Coronary artery (tissue), 2 donors: ENCODE results near the gene INKA2.

Experiments
- DNase-seq: peaks from one replicate; pipeline ENCODE4 v3.0.0-alpha.2; 2017; ENCODE audit warnings: low spot score
- H3K27ac ChIP-seq, 2 donors: fragments of 200-600 bp; sonication (generic); one replicate each; pipeline ENCODE4 v1.5.1; 2016 to 2019
- H3K4me3 ChIP-seq: fragments of 200-600 bp; sonication (generic); 2 replicates; pipeline ENCODE4 v1.5.1; 2016; ENCODE audit warnings: mild to moderate bottlenecking, moderate library complexity
- TF ChIP-seq, protein P1 (sequence below): fragments of 200-600 bp; sonication (generic); IDR thresholded peaks from one replicate; pipeline ENCODE4 v1.5.1; 2019; ENCODE audit warnings: antibody characterized with exemption

INKA2 gene

DNA sequence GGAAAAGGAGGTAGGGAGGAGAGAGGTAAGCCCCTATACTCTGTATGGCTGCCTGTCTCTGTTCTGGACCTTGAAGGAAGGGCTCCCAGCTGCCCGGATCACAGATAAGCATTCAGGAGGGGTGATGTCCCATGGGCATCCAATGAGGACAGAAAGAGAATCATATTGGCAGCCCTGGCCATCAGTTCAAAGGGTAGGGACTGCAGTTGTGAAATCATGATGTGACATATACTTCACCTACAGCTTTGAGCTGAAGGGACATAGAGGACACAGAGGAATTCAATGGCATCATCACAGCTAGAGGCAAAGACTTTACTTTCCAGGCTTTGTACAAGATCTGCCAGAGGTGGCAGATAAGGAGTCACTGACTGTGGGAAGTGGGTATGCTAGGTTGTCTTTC lies 38.1 kb upstream of the INKA2 start:
- DNase-seq: no peak
- H3K27ac ChIP-seq: no peak overlapping the region
- TF ChIP-seq, protein P1, sequence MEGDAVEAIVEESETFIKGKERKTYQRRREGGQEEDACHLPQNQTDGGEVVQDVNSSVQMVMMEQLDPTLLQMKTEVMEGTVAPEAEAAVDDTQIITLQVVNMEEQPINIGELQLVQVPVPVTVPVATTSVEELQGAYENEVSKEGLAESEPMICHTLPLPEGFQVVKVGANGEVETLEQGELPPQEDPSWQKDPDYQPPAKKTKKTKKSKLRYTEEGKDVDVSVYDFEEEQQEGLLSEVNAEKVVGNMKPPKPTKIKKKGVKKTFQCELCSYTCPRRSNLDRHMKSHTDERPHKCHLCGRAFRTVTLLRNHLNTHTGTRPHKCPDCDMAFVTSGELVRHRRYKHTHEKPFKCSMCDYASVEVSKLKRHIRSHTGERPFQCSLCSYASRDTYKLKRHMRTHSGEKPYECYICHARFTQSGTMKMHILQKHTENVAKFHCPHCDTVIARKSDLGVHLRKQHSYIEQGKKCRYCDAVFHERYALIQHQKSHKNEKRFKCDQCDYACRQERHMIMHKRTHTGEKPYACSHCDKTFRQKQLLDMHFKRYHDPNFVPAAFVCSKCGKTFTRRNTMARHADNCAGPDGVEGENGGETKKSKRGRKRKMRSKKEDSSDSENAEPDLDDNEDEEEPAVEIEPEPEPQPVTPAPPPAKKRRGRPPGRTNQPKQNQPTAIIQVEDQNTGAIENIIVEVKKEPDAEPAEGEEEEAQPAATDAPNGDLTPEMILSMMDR: no peak
- H3K4me3 ChIP-seq: no peak overlapping the region

DNA sequence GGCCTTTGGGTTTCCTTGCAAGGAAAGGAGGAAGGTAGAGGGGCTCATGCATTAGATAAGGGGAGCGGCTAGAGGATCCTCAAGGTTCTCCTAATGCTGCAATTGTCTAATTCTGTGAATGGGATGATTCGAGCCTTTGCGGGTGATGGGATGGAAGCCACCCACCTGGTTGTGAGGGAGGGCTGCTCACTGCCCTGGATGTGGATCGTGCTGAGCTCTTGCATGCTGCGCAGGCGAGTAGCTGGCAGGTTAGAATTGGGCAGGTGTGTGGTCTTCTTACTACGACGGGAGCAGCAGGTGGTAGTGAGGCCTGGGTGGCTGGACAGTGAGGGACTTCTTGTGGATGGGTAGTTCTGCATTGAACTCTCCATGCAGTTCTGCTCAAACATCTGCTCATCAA lies 37.7 kb upstream of the INKA2 start:
- no peak for DNase-seq
- no peak overlapping the region for H3K27ac ChIP-seq
- TF ChIP-seq, protein P1: no peak

DNA sequence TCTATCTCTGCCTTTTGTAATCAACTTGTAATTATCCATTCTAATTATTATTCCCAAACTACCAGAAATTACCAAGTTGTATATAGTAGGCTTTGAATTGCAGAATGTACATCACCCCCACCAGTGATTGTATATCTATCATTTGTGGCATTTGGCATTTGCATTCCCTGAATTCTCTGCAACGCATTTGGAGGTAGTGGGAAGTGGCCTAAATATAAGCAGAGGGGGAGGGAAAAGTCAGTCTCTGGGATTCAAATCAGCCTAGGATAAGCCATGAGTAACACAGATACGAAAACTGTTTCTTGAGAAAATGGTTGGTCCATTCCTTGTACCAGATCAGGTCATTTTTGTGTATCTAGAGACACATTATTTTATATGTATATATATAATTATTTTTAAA lies 37.2 kb upstream of the INKA2 start:
- no peak overlapping the region for H3K27ac ChIP-seq
- TF ChIP-seq, protein P1: no peak

More for the DNA sequence above, 37.7 kb upstream of the INKA2 start:
- H3K4me3 ChIP-seq: no peak overlapping the region

DNA sequence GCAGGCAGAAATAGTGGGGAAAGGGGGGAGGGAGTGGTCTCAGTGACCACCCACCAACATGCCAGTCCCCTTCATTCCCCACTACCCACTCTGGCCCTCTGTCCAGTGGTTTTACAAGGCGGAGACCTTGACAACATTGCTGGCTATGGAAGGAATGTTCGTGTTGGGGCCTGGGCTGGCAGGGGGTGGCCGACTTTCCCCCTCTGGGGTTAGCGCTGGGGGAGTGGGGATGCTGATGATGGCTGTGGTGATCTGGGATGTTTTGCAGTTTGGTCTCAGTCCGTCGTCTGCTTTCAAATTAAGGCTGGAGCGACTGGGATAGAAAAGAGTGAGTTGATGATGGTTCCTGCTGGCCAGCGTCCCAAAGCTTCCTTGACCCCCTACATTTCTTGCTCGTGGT lies 36.8 kb upstream of the INKA2 start:
- Histone ChIP-seq H3K4me3 (no peak overlapping the region), H3K27ac (no peak overlapping the region)
- DNase-seq: no peak
- TF ChIP-seq, protein P1: no peak

More for the DNA sequence above, 37.2 kb upstream of the INKA2 start:
- DNase-seq: no peak
- no peak overlapping the region for H3K4me3 ChIP-seq

DNA sequence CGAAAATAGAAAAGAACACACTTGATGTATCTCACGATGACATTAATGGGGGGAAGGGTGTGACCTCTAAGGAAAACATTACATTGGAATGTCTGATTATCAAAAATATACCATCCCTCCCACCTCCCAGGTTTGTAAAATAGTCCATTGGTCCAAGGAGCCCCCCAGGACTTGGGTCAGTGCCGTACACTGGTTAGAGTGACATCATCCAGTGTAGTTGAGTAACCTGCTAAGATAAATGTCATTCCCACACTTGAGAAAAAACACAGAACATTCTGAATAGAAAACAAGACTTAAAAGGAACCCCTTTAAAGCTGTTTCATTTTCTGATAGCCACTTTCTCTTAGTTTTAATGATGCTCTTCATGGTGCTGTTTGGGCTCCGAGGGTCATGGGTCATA lies 31.7 kb upstream of the INKA2 start:
- TF ChIP-seq, protein P1: no peak
- H3K4me3 ChIP-seq: no peak overlapping the region
- DNase-seq: no peak
- H3K27ac ChIP-seq: no peak overlapping the region

DNA sequence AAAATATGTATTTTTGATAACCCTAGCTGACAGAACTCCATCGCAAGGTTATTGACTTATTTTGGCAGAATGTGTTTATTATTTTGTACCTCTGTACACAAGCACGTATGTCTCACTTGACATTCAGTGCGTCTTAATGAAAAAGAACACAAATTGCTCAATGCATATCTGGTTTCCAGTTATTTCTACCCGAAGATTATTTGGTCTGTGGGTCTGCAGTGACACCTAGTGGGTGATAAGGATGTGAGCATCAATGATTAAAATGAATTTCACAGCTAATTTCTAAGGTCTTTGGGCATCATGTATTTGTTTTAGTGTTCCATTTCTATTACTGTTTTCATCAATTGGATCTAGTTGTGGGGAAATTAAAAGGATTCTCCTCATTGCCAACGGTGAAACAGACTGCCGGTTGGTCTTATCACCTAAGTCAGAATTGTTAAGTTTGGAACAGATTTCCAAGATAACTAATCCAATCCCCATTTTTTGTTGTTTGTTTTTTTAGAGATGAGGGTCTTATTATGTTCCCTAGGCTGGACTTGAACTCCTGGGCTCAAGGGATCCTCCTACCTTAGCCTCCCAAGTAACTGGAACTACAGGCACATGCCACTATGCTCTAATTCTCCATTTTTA lies 30.4 kb upstream of the INKA2 start:
- no peak overlapping the region for H3K4me3 ChIP-seq
- no peak overlapping the region for H3K27ac ChIP-seq
- TF ChIP-seq, protein P1: peak; percentile 70
- no peak for DNase-seq

DNA sequence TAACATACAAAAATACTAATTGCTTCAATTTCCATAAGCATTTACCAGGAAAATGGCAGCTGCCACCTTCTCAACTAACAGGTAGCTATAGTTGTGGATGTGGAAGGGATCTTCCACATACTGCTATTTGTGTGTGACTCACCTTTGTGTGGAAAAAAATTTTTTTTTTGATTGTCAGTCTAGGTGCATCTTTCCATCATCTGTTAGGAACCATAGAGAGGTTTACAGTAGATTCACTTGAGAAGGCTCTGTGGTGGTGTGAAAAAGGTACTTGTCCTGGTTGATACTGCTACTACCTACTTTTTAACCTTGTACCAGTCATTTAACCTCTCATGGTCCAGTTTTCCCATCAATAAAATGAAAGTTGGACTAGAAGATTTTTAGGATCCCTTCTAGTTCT lies 29.4 kb upstream of the INKA2 start:
- no peak overlapping the region for H3K4me3 ChIP-seq
- TF ChIP-seq, protein P1: no peak
- DNase-seq: no peak
- no peak overlapping the region for H3K27ac ChIP-seq
